Tibial artery (tissue), 4 donors: ENCODE measurements around the gene STAP2.

Experiments
- DNase-seq, 2 donors: peaks; one replicate each; pipeline ENCODE4 v3.0.0-alpha.2; 2019
- H3K27ac ChIP-seq, 2 donors: fragments of 200-600 bp; sonication (generic) in 1 of 2; 1 replicate in 1 of 2; 2 replicates in 1 of 2; pipeline ENCODE4 v1.5.1; 2018 to 2019; ENCODE audit warnings: mild to moderate bottlenecking in 1 of 2
- H3K27me3 ChIP-seq, 2 donors: fragments of 200-600 bp; sonication (generic) in 1 of 2; one replicate each; pipeline versions ENCODE4 v1.5.1 to v1.6.0; 2016 to 2019
- H3K36me3 ChIP-seq, 3 donors: fragments of 200-600 bp; sonication (generic) in 2 of 3; one replicate each; pipeline ENCODE4 v1.5.1; 2016 to 2019; ENCODE audit warnings: mild to moderate bottlenecking in 2 of 3
- H3K4me1 ChIP-seq, 4 donors: fragments of 200-600 bp; sonication (generic) in 2 of 4; 1 replicate in 3 of 4; 2 replicates in 1 of 4; pipeline ENCODE4 v1.5.1; 2016 to 2019
- H3K4me3 ChIP-seq, 2 donors: fragments of 200-600 bp; sonication (generic) in 1 of 2; 1 replicate in 1 of 2; 2 replicates in 1 of 2; pipeline ENCODE4 v1.5.1; 2018 to 2019; ENCODE audit warnings: mild to moderate bottlenecking in 2 of 2
- H3K9me3 ChIP-seq, 3 donors: fragments of 200-600 bp; sonication (generic) in 1 of 3; one replicate each; pipeline ENCODE4 v1.5.1; 2016 to 2019
- CTCF ChIP-seq, 2 experiments: fragments of 200-600 bp in 1 of 2; fragments of 450-650 bp in 1 of 2; IDR thresholded peaks; one replicate each; pipeline ENCODE4 v1.5.1; 2017 to 2019; ENCODE audit warnings: antibody characterized with exemption in 2 of 2, mild to moderate bottlenecking in 1 of 2, moderate library complexity in 1 of 2
- intact Hi-C: fragments of 100-400 bp; cut with DNase I; formaldehyde crosslinking; loops from one replicate; pipeline ENCODE4 v1.15.0; 2023; ENCODE audit warnings: low total_unique reads

STAP2 gene

GRCh38 chr19:4326837-4327251 is 11.8 kb downstream of the STAP2 start:
- no peak for DNase-seq
- H3K4me1 ChIP-seq = peaks cover 0 to 26% (median 19%) of the 10 kb centered on the region in 4 donors
- H3K4me3 ChIP-seq = no peak overlapping the region
- intact Hi-C loops = no loop called here
- H3K27ac ChIP-seq = no peak overlapping the region
- peaks cover 0 to 50% of the 10 kb centered on the region in 2 donors for H3K27me3 ChIP-seq
- peaks cover 0 to 12% (median 0%) of the 10 kb centered on the region in 3 donors for H3K36me3 ChIP-seq
- no peaks in the 10 kb centered on the region for H3K9me3 ChIP-seq
- TF ChIP-seq CTCF (IDR thresholded peaks at IDR 0.05) = no peak

GRCh38 chr19:4326215-4326836 is 12.3 kb downstream of the STAP2 start:
- Histone ChIP-seq H3K4me1 (peaks cover 0 to 26% (median 19%) of the 10 kb centered on the region in 4 donors), H3K4me3 (no peak overlapping the region), H3K27me3 (peaks cover 0 to 50% of the 10 kb centered on the region in 2 donors), H3K36me3 (peaks cover 0 to 7% (median 0%) of the 10 kb centered on the region in 3 donors), H3K9me3 (no peaks in the 10 kb centered on the region), H3K27ac (no peak overlapping the region)
- intact Hi-C loops = no loop called here
- no peak for DNase-seq
- no peak for TF ChIP-seq CTCF (IDR thresholded peaks at IDR 0.05)

- Histone ChIP-seq H3K27me3 (peaks cover 0 to 45% of the 10 kb centered on the region in 2 donors), H3K4me1 (peaks cover 0 to 26% (median 19%) of the 10 kb centered on the region in 4 donors), H3K9me3 (peaks cover 0 to 3% (median 0%) of the 10 kb centered on the region in 3 donors), H3K27ac (no peak overlapping the region), H3K36me3 (peaks cover 0 to 4% (median 0%) of the 10 kb centered on the region in 3 donors), H3K4me3 (no peak overlapping the region)
- no peak for TF ChIP-seq CTCF (IDR thresholded peaks at IDR 0.05)
- intact Hi-C loops = no loop called here
- DNase-seq = no peak
These were observed 14.4 kb downstream of the STAP2 start for GRCh38 chr19:4324228-4324627.

- H3K4me1 ChIP-seq = peaks cover 0 to 21% (median 15%) of the 10 kb centered on the region in 4 donors
- peaks cover 0 to 4% (median 0%) of the 10 kb centered on the region in 3 donors for H3K36me3 ChIP-seq
- H3K27me3 ChIP-seq = peaks cover 0 to 41% of the 10 kb centered on the region in 2 donors
- no peak for TF ChIP-seq CTCF (IDR thresholded peaks at IDR 0.05)
- DNase-seq = no peak
- intact Hi-C loops = no loop called here
- H3K9me3 ChIP-seq = peaks cover 0 to 3% (median 0%) of the 10 kb centered on the region in 3 donors
- no peak overlapping the region for H3K4me3 ChIP-seq
- H3K27ac ChIP-seq = no peak overlapping the region
These were observed 14.9 kb downstream of the STAP2 start for GRCh38 chr19:4323692-4324091.

- peaks cover 0 to 4% (median 0%) of the 10 kb centered on the region in 3 donors for H3K36me3 ChIP-seq
- H3K4me3 ChIP-seq = no peak overlapping the region
- TF ChIP-seq CTCF (IDR thresholded peaks at IDR 0.05) = no peak
- no peak overlapping the region for H3K27ac ChIP-seq
- H3K4me1 ChIP-seq = peaks cover 0 to 16% (median 12%) of the 10 kb centered on the region in 4 donors
- DNase-seq = no peak
- H3K27me3 ChIP-seq = peaks cover 0 to 42% of the 10 kb centered on the region in 2 donors
- peaks cover 0 to 3% (median 0%) of the 10 kb centered on the region in 3 donors for H3K9me3 ChIP-seq
- intact Hi-C loops = no loop called here
These were observed 15.5 kb downstream of the STAP2 start for GRCh38 chr19:4322942-4323665.
